Measurements from ENCODE around the gene C1QTNF3. TPM values are rescaled to one million over a fixed set of nuclear protein-coding genes. Genes with fewer than 3 reads are reported as not detected.

The C1QTNF3 gene
- total and polyA plus RNA-seq, 7 donors = 0.46 to 32.8 (median 13.3) TPM

- H3K4me3 ChIP-seq = no peak overlapping the region
- no peaks in the 10 kb centered on the region for H3K27me3 ChIP-seq
- WGBS, 2 donors = 66 to 68% methylated on average over 2 of the region's 2 CpGs
- TF ChIP-seq CTCF (IDR thresholded peaks at IDR 0.05) = no peak
- no peak for TF ChIP-seq POLR2A (IDR thresholded peaks at IDR 0.05)
- TF ChIP-seq EP300 (IDR thresholded peaks at IDR 0.05) = no peak
- TF ChIP-seq POLR2AphosphoS5 (IDR thresholded peaks at IDR 0.05) = no peak
- H3K36me3 ChIP-seq = peaks cover 0 to 11% (median 0%) of the 10 kb centered on the region in 4 donors
- H3K27ac ChIP-seq = no peak overlapping the region
- DNase-seq = no peak
- peaks cover 0 to 13% (median 3%) of the 10 kb centered on the region in 4 donors for H3K4me1 ChIP-seq
- intact Hi-C loops (cut with DNase I) = no loop called here
- H3K9me3 ChIP-seq = no peaks in the 10 kb centered on the region
Measured at GRCh38 chr5:33995865-33996264, 47.1 kb downstream of the C1QTNF3 start.

- Histone ChIP-seq H3K9me3 (no peaks in the 10 kb centered on the region), H3K36me3 (peaks cover 0 to 11% (median 0%) of the 10 kb centered on the region in 4 donors), H3K27me3 (no peaks in the 10 kb centered on the region), H3K4me3 (no peak overlapping the region), H3K27ac (no peak overlapping the region), H3K4me1 (peaks cover 0 to 13% (median 3%) of the 10 kb centered on the region in 4 donors)
- intact Hi-C loops (cut with DNase I) = no loop called here
- DNase-seq = no peak
- TF ChIP-seq POLR2A (IDR thresholded peaks at IDR 0.05) = no peak
- WGBS, 2 donors = 39 to 72% methylated on average over 1 of the region's 1 CpG
Measured at GRCh38 chr5:33994845-33995244, 48.2 kb downstream of the C1QTNF3 start.

GRCh38 chr5:33992864-33993263 lies 50.1 kb downstream of the C1QTNF3 start:
- intact Hi-C loops (cut with DNase I) = no loop called here
- Histone ChIP-seq H3K27me3 (no peaks in the 10 kb centered on the region), H3K36me3 (peaks cover 0 to 27% (median 8%) of the 10 kb centered on the region in 4 donors), H3K9me3 (no peaks in the 10 kb centered on the region), H3K4me3 (no peak overlapping the region), H3K27ac (no peak overlapping the region), H3K4me1 (peaks cover 0 to 13% (median 3%) of the 10 kb centered on the region in 4 donors)
- DNase-seq = no peak
- WGBS, 2 donors = 93 to 96% methylated on average over 2 of the region's 2 CpGs
- TF ChIP-seq EP300 (IDR thresholded peaks at IDR 0.05) = no peak
- no peak for TF ChIP-seq POLR2AphosphoS5 (IDR thresholded peaks at IDR 0.05)
- no peak for TF ChIP-seq POLR2A (IDR thresholded peaks at IDR 0.05)
- TF ChIP-seq CTCF (IDR thresholded peaks at IDR 0.05) = no peak

- no peaks in the 10 kb centered on the region for H3K9me3 ChIP-seq
Measured at GRCh38 chr5:33985447-33985846, 57.6 kb downstream of the C1QTNF3 start.

GRCh38 chr5:33984671-33985124 lies 58.3 kb downstream of the C1QTNF3 start, which contains the start of gene SLC45A2:
Gene SLC45A2, minus strand, starts transcription at chr5:33984693. Its CDS starts 110 bp downstream, at chr5:33984583.
- H3K4me1 ChIP-seq = no peaks in the 10 kb centered on the region
- WGBS, 2 donors = 73 to 78% methylated on average over 7 of the region's 7 CpGs
- peaks cover 0 to 34% (median 9%) of the 10 kb centered on the region in 4 donors for H3K36me3 ChIP-seq
- no peak within 1 kb of the TSS for H3K4me3 ChIP-seq
- DNase-seq = no peak
- intact Hi-C loops (cut with DNase I) = no loop called here
- H3K27ac ChIP-seq = no peak within 1 kb of the TSS
- H3K27me3 ChIP-seq = no peaks in the 10 kb centered on the region
- TF ChIP-seq EP300 (IDR thresholded peaks at IDR 0.05) = no peak
- TF ChIP-seq POLR2AphosphoS5 (IDR thresholded peaks at IDR 0.05) = no peak
- no peak for TF ChIP-seq CTCF (IDR thresholded peaks at IDR 0.05)
- no peak for TF ChIP-seq POLR2A (IDR thresholded peaks at IDR 0.05)
- no peaks in the 10 kb centered on the region for H3K9me3 ChIP-seq

More at GRCh38 chr5:33985447-33985846, 57.6 kb downstream of the C1QTNF3 start:
- DNase-seq = no peak
- Histone ChIP-seq H3K27me3 (no peaks in the 10 kb centered on the region), H3K4me1 (no peaks in the 10 kb centered on the region), H3K4me3 (no peak overlapping the region), H3K27ac (no peak overlapping the region), H3K36me3 (peaks cover 0 to 34% (median 9%) of the 10 kb centered on the region in 4 donors)
- intact Hi-C loops (cut with DNase I) = no loop called here
- no peak for TF ChIP-seq POLR2A (IDR thresholded peaks at IDR 0.05)
- TF ChIP-seq POLR2AphosphoS5 (IDR thresholded peaks at IDR 0.05) = no peak
- TF ChIP-seq EP300 (IDR thresholded peaks at IDR 0.05) = no peak
- no peak for TF ChIP-seq CTCF (IDR thresholded peaks at IDR 0.05)
- 96% methylated on average over 6 of the region's 6 CpGs for WGBS, 2 donors
